ENCODE measurements around the gene FXN. TPM values are rescaled to one million over a fixed set of nuclear protein-coding genes. Genes with fewer than 3 reads are reported as not detected.

FXN gene
- total RNA-seq, 1 experiment from 2014 or later: 11.0 TPM

- Histone ChIP-seq H3K27ac (ENCODE audit: low read length) (no peak overlapping the region), H3K4me3 (ENCODE audit: low read length) (no peak overlapping the region), H3K9me3 (ENCODE audit: low read length) (no peaks in the 10 kb centered on the region), H3K27me3 (ENCODE audit: low read length) (no peaks in the 10 kb centered on the region), H3K9me2 (replicated peaks; ENCODE audit: low read length) (no peaks in the 10 kb centered on the region), H2AFZ (ENCODE audit: low read length) (no peak overlapping the region), H4K20me1 (ENCODE audit: low read length) (no peaks in the 10 kb centered on the region; the same call in 1 of the 2 replicates), H3K79me2 (ENCODE audit: low read length) (peaks cover 81% of the 10 kb centered on the region), H3K36me3 (ENCODE audit: low read depth, low read length) (peaks cover 6% of the 10 kb centered on the region; the same call in 1 of the 2 replicates), H3K4me2 (ENCODE audit: low read length) (no peak overlapping the region), H3K9ac (ENCODE audit: low read length) (no peak overlapping the region), H3K4me1 (ENCODE audit: insufficient read depth, low read length) (peaks cover 18% of the 10 kb centered on the region), H3F3A (ENCODE audit: low read length, unreplicated experiment) (no peaks in the 10 kb centered on the region)
- ATAC-seq: no peak
- DNase-seq: no peak
- POLR2A ChIA-PET (ENCODE audit: unreplicated experiment): no interaction called here
- TF ChIP-seq CTCF (conservative IDR thresholded peaks at IDR 0.05; ENCODE audit: low read depth, low read length) (no peak), EZH2 (IDR thresholded peaks at IDR 0.05; ENCODE audit: low read length, unreplicated experiment) (no peak), EZH2phosphoT487 (IDR thresholded peaks at IDR 0.05; ENCODE audit: borderline replicate concordance, low read length) (no peak)
- intact Hi-C loops (cut with micrococcal nuclease): no loop called here
- CTCF ChIA-PET: no interaction called here
- no TSS peak for BruUV-seq (replicated peaks)
Observed at GRCh38 chr9:69139596-69139995, 104.0 kb downstream of the FXN start.

GRCh38 chr9:69140123-69140735 lies 104.7 kb downstream of the FXN start:
- H3K27me3 ChIP-seq (ENCODE audit: low read length): no peaks in the 10 kb centered on the region
- H3K4me3 ChIP-seq (ENCODE audit: low read length): no peak overlapping the region
- ATAC-seq (no peak), DNase-seq (no peak)
- BruUV-seq (replicated peaks): no TSS peak
- no peaks in the 10 kb centered on the region; the same call in 1 of the 2 replicates for H4K20me1 ChIP-seq (ENCODE audit: low read length)
- no peaks in the 10 kb centered on the region for H3F3A ChIP-seq (ENCODE audit: low read length, unreplicated experiment)
- peaks cover 80% of the 10 kb centered on the region for H3K79me2 ChIP-seq (ENCODE audit: low read length)
- no peak overlapping the region for H3K27ac ChIP-seq (ENCODE audit: low read length)
- TF ChIP-seq EZH2 (IDR thresholded peaks at IDR 0.05; ENCODE audit: low read length, unreplicated experiment): no peak
- TF ChIP-seq EZH2phosphoT487 (IDR thresholded peaks at IDR 0.05; ENCODE audit: borderline replicate concordance, low read length): no peak
- no peak for TF ChIP-seq CTCF (conservative IDR thresholded peaks at IDR 0.05; ENCODE audit: low read depth, low read length)
- peaks cover 6% of the 10 kb centered on the region; the same call in 1 of the 2 replicates for H3K36me3 ChIP-seq (ENCODE audit: low read depth, low read length)
- H3K9ac ChIP-seq (ENCODE audit: low read length): no peak overlapping the region
- ChIA-PET CTCF (no interaction called here), POLR2A (ENCODE audit: unreplicated experiment) (no interaction called here)
- H3K4me1 ChIP-seq (ENCODE audit: insufficient read depth, low read length): peaks cover 18% of the 10 kb centered on the region
- intact Hi-C loops (cut with micrococcal nuclease): no loop called here
- no peak overlapping the region for H2AFZ ChIP-seq (ENCODE audit: low read length)
- no peaks in the 10 kb centered on the region for H3K9me2 ChIP-seq (replicated peaks; ENCODE audit: low read length)
- no peak overlapping the region for H3K4me2 ChIP-seq (ENCODE audit: low read length)
- no peaks in the 10 kb centered on the region for H3K9me3 ChIP-seq (ENCODE audit: low read length)

- Histone ChIP-seq H2AFZ (ENCODE audit: low read length) (no peak overlapping the region), H3K27me3 (ENCODE audit: low read length) (no peaks in the 10 kb centered on the region), H3K4me2 (ENCODE audit: low read length) (no peak overlapping the region), H3K9me2 (replicated peaks; ENCODE audit: low read length) (no peaks in the 10 kb centered on the region), H3K4me1 (ENCODE audit: insufficient read depth, low read length) (peaks cover 18% of the 10 kb centered on the region), H3K9ac (ENCODE audit: low read length) (no peak overlapping the region), H4K20me1 (ENCODE audit: low read length) (no peaks in the 10 kb centered on the region; the same call in 1 of the 2 replicates), H3K4me3 (ENCODE audit: low read length) (no peak overlapping the region), H3K9me3 (ENCODE audit: low read length) (no peaks in the 10 kb centered on the region), H3K27ac (ENCODE audit: low read length) (no peak overlapping the region), H3K79me2 (ENCODE audit: low read length) (peaks cover 72% of the 10 kb centered on the region), H3F3A (ENCODE audit: low read length, unreplicated experiment) (no peaks in the 10 kb centered on the region), H3K36me3 (ENCODE audit: low read depth, low read length) (peaks cover 6% of the 10 kb centered on the region; the same call in 1 of the 2 replicates)
- no TSS peak for BruUV-seq (replicated peaks)
- ATAC-seq: no peak
- ChIA-PET CTCF (no interaction called here), POLR2A (ENCODE audit: unreplicated experiment) (no interaction called here)
- DNase-seq: no peak
- intact Hi-C loops (cut with micrococcal nuclease): no loop called here
- TF ChIP-seq EZH2phosphoT487 (IDR thresholded peaks at IDR 0.05; ENCODE audit: borderline replicate concordance, low read length): no peak
Observed at GRCh38 chr9:69141851-69142250, 106.3 kb downstream of the FXN start.
